Stomach (tissue), 4 donors: ENCODE data around the gene SMC4.

Experiments used
- CTCF ChIP-seq, 7 experiments: fragments of 450-650 bp in 4 of 7; fragments of 200-600 bp in 3 of 7; sonication (generic) in 3 of 7; IDR thresholded peaks; one replicate each; pipeline ENCODE4 v1.5.1; 2016 to 2019; ENCODE audit warnings: antibody characterized with exemption in 7 of 7, control low read depth in 2 of 7, mild to moderate bottlenecking in 1 of 7
- POLR2A ChIP-seq, 4 donors: fragments of 450-650 bp; IDR thresholded peaks; one replicate each; pipeline ENCODE4 v1.6.1; 2016; ENCODE audit warnings: antibody characterized with exemption in 4 of 4, control low read depth in 2 of 4, mild to moderate bottlenecking in 1 of 4, moderate library complexity in 1 of 4
- POLR2AphosphoS5 ChIP-seq, 3 donors: sonication (generic); formaldehyde crosslinking; IDR thresholded peaks; one replicate each; pipeline ENCODE4 v1.6.1; 2016; ENCODE audit warnings: antibody characterized with exemption in 3 of 3

- TF ChIP-seq POLR2A (IDR thresholded peaks at IDR 0.05) = no peak
- TF ChIP-seq POLR2AphosphoS5 (IDR thresholded peaks at IDR 0.05) = no peak
- TF ChIP-seq CTCF (IDR thresholded peaks at IDR 0.05) = no peak
Measured at GRCh38 chr3:160402221-160403027, 3.0 kb downstream of the SMC4 start.
